Muscle of back (tissue), 11 donors: ENCODE data around the gene ARNT2. TPM values are rescaled to one million over a fixed set of nuclear protein-coding genes. Genes with fewer than 3 reads are reported as not detected.

Experiments used
- DNase-seq, 3 donors: peaks; one replicate each; pipeline versions ENCODE4 v3.0.0 to v3.0.0-alpha.2; 2013
- polyA plus RNA-seq, 10 donors: library from polyadenylated mRNA; unstranded; fragments of 120-200 nt; gene quantifications; one replicate each; pipeline ENCODE4 v1.2.1, GENCODE V29; 2013; ENCODE audit not compliant: insufficient read length in 10 of 10

Gene ARNT2
- polyA plus RNA-seq, 10 donors, result 6.8 to 10.0 (median 8.0) TPM

DNA sequence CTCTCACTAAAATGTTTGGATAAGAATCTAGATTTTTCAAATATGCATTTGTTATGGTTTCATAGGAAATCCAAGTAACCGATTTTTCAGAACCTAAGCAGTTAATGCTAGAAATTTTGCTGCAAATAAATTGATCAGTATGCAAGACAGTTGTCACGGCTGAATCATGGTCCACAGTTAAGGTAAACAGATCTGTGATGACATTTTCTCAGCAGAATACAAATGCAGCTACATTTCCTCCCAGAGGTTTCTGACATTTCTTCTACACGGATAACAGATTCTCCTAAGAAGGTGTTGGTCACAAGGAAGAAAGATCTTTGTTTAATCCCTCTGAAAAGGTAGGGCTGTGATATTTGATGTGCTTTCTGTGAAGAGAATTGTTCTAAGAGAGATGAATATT is 36.9 kb downstream of the ARNT2 start:
- no peak for DNase-seq

DNA sequence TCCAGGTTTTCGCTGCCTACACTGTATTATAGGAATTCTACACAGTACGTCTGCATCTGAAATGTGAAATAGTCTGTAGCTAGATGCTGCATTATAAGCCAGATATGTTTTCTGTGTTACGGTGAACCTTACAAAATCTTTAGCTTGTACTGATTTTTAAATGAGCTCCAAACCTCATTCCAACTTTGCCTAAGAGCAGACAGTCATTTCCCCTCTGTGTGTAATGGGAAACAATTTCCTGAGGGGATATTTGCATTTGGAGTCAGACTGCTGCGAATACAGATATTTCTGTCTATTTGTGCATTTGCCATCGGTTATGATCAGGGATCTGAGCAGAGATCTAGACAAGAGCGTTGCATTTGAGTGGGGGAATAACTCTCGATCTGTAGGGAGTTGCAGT is 37.5 kb downstream of the ARNT2 start:
- DNase-seq, result peak in 1 of 3 donors; percentile 25

DNA sequence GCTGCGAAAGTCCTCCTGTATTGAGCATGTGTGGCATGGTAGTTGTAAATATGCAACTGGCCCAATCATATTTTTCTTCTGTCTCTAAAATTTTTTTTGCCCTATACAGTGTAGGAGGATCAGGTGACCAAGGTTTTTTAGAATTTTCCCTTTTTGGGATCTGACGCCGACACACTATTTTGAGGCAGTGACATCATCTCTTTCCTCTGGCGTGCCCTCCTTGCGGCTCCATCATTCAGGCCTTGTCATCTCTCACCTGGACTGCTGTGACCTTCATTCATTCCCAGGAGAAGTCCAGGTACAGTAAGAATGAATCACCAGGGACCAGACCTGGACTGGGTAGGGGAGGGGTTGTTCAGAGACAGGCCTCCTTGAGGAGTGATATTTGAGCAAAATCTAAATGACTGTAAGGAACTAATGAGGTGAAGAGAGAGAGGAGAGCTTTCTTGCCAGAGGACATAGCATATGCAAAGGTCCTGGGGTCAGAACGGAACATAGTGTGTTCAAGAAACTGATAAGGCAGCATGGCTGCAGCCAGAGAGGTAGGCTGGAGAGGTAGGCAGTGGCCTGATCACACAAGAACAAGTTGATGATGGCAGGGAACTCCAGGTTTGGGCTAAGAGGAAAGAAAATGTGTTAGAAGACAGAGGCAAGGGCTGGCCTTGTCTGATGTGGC is 38.7 kb downstream of the ARNT2 start:
- DNase-seq, result no peak

DNA sequence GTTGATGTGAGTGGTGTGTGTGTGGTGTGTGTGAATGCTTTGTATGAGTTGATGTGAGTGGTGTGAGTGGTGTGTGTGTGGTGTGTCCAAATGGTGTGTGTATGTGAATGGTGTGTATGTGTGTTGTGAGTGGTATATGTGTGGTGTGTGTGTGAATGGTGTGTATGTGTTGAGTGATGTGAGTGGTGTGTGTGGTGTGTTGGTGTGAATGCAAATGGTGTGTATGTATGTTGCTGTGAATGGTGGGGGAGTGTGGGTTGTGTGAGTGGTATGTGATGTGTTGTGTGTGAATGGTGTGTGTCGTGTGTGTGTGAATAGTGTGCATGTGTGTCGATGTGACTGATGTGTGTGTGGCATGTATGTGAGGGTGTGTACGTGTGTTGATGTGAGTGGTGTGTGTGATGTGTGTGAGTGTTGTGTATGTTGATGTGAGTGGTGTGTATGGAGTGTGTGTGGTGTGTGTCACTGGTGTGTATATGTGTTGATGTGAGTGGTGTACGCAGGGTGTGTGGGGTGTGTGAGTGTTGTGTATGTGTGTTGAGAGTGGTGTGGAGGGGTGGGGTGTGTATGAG is 40.6 kb downstream of the ARNT2 start:
- DNase-seq, result no peak

DNA sequence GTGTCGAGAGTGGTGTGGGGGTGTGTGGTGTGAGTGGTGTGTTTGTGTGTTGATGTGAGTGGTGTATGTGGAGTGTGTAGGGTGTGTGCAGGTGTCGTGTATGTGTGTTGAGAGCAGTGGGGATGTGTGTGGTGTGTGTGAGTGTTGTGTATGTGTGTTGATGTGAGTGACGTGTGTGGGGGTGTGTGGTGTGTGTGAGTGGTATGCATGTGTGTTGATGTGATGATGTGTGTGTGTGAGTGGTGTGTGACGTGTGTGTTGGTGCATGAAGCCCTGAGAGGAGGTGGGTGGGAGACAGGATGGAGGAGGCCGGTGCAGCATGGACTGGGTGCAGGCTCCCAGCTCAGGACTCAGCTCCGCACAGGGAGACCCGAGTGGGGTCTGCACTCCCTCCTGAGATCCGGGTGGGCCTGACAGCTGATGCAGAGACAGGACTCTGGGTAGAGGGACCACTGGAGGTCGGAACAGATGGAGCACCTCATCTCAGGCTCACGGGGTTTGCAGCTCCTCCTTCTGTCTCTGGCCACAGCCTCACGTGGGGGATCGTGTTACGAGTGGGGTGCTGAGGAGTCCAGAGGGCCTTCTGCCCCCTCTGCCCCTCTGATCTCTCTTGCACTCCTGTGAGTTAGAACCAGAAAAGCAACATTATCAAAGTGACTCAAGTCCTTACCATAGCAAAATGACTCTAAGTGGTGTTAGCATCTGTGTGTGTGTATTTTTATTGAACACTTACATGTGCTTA is 41.3 kb downstream of the ARNT2 start:
- DNase-seq, result no peak

DNA sequence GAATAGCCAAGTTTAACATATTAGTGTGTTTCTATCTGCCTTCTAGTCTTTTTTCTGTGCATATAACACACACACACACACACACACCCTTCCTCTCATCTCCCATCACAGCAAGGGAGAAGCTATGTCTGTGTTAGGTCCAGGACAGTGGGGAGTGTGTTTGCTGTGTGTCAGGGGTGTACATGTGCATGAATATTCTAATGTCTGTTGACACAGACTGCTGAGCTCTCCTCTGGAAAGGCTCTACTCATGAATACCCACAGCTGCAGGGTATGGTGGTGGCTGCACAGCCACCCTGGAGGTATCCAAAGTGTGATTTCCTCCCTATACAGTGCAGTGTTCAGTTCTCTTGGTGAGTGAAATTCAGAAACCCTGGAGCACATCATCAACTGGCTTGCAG is 42.9 kb downstream of the ARNT2 start:
- no peak for DNase-seq

DNA sequence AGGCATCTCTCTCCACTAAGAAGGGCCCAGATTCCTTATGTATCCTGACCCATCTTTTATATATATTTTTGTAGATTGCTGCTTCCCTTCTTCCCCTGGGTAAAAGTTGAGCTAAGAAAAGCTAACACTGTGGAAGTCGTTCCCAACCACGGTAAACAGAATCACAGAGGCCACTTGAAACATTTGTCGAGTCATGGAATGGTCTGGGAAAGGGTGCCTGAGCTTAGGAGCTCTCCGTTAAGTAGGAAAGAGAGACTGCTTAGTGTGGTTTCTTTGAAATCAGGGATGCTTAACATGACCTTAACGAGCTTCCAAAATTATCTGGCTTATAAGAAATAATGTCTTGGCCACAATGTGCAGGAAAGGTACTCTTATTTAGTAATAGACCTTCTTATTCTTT is 45.6 kb downstream of the ARNT2 start:
- no peak for DNase-seq

DNA sequence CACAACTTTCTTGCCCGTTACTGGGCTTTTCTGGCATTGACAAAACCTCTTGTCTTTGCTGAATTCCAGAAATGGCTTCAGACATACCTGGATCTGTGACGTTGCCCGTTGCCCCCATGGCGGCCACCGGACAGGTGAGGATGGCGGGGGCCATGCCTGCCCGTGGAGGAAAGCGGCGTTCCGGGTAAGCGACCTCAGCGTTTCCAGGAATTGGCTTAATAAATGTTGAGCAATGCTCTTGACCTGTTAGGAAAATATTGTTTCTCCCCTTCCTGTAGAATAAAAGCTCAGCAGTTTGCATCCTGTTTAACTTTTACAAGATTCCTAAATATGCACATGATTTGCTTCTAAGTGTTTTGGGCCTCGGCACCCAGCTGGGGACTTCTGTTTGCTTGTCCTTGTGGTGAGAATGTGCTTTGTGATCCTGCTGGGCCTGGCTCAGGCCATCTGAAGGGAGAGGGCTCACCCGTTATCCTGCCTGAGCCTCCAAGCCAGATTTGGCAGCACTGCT is 46.7 kb downstream of the ARNT2 start:
- no peak for DNase-seq

DNA sequence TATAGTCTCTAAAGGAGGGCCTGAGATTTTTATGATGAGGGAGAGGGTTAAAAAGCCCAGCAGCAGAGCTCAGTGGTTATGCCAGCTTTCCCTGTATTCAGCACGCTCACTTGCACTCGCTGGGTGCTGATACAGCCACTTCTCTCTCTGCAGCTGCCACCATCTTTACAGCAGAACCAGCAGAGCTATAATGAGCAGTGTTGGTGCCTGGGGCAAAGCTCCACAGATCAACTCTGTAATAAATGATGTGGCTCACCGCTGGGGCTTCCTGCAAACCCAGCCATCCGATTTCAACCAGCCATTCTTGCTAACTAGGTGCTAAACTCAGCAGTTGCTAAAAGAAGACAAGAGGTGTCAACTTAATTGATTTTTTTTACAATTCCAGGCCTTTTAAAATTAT is 48.0 kb downstream of the ARNT2 start:
- DNase-seq, result no peak

DNA sequence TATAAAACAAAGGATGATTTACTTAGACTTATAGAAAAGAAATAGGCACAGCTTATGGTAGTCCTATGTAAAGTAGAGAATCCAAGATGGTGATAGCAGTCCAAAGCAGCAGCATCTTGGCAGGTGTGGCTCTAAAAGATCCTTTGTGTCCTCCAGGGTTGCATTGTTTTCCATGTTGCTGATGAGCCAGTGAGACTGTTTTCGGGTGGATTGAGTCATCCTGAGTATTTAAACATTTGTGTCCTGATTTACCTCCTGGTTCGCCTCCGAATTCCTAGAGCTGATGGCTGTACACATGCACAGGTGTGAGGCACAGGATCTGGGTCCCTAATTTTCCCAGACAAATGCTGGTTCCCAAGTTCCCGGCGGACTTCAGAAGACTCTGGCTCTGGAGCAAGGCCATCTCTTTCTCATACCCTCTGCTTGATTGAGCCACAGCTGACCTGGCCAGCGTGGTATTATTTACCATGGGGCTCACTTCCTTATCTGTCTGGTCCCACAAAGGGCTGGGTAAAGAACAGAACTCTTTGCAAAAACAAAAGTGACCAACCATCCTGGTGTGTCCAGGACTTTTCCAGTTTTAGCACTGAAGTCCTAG is 51.0 kb downstream of the ARNT2 start:
- DNase-seq, result no peak

DNA sequence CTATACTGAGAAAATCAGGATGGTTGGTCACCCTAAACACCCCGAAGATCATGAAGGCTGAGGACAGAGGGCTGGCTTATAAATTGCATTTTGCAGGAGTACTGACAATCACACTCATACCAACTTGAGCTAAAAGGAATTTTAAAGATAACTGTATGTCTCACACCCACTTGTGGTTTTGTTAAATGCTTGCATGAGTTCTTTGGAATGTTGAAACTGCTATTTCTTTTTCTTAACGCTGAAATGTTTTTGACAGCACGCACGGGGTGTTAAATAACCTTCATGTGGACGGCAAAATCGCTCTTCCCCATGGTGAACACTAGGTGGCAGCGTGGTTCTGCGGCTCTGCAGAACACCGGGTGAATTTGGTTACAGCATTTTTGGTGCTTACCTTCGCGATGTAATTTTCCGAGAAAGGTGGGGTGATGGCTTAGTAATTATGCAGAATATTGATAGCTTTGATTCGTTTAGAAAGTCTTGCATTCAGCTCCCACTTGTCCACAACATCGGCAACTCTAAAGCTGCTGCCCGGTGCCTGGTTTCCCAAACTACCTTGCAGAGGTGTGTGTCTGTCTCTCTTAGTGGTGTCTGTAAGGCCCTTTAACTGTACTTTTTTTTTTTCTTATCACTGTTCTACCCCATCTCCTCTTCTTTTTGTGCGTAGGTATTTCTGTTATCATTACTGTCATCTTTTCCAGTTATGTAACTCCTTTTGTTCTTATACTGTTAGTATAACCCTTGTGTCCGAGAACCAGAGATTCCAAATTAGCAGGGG is 51.7 kb downstream of the ARNT2 start:
- DNase-seq, result peak; percentile 75 to 91 (median 79)

DNA sequence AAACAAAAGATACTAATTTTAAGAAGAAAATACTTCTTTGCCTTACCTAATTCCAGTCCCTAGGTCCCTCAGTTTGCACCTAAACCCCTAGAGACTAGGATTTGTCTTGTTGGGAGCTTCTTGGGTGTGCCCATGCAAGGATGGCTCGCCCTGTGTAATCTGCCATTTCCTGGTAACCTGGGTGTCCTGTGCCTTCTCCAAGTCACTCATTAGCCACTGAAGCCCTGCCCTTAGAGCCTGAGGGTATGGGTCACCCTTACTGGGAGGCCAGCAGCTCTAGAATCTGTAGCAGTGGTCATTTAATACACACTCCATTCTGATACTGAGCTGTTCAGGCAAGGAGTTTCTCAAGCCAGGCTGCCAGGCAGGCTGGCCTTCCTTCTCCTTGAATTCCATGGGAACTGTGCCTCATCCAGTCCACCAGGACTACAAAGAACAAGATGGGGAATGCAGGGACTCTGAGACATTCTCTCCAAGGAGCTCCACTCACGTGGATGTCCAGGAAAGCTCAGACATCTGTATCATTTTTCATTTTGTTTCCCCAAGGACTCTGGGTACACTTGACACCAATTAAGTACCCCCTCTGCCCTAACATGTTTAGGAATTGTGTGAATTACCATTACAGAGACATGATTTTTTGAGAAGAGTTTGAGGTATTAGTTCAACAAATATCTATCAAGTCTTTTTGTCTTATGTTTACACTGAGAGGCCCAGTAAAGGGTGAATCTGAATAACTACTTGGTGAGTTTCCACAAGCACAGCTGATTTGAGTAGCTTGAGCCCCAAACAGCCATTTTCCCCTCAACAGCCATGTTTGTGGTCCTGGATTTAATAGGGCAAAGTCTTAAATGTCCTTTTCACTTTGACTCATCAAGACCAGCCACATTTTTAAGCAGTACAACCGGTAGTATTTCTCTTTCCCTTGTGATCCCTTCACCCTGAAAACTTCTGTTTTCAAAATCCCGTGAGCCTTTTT is 52.6 kb downstream of the ARNT2 start:
- peak in 1 of 3 donors; percentile 17 for DNase-seq

DNA sequence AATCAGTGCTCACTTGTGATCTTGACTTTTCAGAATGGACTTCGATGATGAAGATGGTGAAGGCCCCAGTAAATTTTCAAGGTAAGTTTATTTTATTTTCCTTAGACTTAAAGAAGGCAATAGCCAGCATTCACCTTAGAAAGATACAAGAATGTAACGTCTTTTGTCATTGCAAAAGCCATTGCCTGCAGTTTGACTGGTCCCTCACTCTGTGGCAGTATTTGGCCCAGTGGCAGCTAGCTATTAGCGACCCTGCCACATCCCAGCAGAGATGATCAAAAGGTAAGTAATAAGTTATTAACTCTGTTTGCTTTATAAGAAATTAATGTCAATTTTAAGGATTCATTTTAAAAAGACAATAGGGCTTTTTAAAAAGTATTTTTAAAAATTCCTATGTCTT is 53.7 kb downstream of the ARNT2 start:
- no peak for DNase-seq

DNA sequence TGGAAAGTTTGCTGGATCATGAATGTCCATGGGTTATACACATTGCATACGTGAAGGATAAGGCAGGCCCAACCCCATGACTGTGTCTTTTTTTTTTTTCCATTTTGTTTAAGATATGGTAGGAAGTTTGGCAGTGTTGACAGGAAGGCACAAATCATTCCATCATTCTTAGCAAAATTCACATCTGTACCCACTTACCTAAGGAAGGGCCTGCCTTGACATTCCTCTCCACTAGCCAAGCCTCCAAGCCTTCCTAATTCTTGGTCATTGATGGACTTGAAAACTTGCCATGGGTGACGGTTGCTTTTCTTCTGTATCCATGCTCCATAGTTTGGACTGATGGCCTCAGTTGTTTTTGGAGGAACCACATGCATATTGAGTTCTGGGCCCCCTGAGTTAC is 54.4 kb downstream of the ARNT2 start:
- no peak for DNase-seq

DNA sequence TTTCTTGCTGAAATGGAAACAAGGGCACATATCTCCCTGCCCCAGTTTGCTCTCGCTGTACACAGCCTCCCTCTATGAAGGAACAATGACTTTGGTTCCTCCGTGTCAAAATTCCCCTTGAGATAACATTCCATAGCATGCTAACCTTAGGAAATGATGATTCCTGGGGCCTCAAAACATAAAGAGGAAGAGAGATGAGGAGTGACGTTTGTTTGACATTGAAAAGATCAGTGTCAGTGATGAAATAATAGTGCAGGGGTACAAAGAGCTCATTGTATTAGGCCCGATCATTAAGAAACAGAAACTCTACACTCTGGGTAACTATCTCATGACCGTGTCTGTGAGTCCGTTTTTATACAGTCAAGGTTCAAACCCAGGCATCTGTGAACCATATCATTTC is 55.2 kb downstream of the ARNT2 start:
- DNase-seq, result no peak

DNA sequence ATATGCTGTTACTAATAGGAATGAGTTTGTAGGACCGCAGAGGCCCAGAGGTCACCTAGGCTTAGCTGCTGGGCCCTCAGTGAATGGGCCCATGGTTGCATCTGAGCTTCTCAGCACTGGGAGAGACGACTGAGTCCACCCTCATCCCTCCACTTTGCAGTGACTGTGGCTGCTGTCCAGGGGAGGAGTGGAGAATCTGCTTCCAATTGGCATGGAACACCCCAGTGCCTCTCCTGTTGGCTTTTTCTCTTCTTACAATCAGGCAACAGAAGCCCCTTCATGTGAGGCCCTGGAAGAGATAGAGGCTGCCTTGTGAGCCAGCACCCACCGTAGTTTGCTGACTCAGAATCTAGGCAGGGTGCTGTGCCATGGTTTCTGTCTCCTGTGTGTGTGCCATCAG is 55.6 kb downstream of the ARNT2 start:
- no peak for DNase-seq

DNA sequence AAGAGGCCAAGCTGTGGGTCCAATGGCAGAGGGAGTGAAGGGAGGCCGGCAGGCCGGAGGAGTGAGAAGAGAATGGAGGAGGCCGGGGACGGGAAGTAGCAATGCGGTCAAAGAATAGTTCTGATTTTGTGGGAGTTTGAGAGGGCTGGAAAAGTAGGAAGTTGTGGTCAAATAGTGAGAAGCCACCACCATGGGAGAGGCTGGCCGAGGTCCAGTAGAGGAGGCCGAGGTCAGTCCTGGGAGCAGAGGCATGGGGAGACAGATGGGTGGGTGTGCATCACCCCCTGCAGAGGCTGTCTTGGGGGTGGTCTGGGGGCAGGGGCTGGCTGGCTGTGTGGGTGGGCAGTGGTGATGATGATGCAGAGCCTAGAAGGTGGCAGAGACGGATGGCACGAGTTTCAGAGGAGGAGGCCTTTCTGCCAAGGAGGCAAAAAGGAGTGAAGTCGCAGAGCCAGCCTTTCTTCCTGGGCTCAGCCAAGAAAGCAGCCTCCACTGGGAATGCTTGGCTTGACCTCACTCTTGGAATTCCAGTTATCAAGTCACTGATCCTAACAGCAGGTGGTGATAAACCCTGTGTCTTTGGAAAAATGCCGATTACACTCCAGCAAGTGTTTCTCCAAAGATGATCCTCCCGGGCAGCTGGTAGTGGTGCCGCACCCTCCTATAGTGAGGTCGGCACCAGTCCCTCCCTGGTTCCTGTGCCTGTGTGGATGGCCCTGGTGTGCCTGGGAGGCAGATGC is 57.3 kb downstream of the ARNT2 start:
- DNase-seq, result peak; percentile 44 to 70 (median 51)

DNA sequence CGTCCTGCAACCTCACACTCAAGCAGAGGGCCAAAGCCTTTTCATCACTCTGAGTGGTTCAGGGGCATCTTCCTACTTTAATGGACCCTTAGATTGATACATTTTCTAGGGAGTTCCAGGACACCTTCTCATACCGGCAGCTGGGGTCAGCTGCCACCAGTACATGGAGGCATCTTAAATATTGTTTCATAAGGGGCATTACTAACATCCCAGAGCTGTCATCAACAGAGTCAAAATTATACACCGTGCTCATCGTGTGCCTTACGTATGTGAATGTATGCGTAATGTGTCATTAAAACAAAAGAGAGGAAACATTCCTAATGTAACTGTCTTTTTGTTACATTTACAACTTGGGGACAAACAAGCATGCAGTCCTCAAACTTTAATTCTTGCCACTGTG is 57.9 kb downstream of the ARNT2 start:
- DNase-seq, result no peak

DNA sequence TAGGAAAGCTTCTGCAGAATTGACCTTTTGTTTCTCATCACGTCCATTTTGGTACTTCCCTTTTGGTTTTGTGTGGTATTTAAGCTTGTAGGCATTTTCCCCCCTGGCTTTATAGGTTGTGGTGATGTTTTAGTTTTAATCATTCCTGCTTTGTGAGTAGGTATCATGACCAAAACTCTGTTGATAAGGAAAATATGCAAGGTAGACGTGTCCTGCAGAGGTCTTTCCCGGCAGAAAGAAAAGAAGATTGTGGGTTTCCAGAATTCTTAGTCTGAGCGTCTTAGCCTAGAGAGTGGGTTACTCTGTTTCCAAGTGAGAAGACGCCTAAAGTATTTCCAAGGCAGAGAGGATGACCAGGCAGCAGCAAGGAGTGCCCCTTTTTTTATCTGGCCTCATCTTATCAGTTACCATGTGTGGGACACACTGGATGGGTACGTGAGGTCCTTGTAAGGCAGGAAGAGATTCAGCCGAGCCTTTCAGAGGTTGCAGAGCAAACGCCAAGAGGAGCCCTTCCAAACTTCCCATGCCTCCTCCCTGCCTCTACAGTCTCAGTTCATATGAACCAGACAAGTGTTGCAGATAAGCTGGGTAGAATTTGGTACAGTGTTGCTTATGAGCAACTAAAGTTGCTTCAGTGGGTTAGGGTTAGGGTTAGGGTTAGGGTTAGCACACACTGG is 58.8 kb downstream of the ARNT2 start:
- DNase-seq, result no peak
